ENCODE results near the gene FRG2C. TPM values are rescaled to one million over a fixed set of nuclear protein-coding genes. Genes with fewer than 3 reads are reported as not detected.
"Not testable (repeated sequence)": the region's sequence is repeated elsewhere in the genome, so short reads cannot be mapped to it uniquely, and the experiment has no call there.

The FRG2C gene
- polyA plus RNA-seq, 3 donors, result not detected

DNA sequence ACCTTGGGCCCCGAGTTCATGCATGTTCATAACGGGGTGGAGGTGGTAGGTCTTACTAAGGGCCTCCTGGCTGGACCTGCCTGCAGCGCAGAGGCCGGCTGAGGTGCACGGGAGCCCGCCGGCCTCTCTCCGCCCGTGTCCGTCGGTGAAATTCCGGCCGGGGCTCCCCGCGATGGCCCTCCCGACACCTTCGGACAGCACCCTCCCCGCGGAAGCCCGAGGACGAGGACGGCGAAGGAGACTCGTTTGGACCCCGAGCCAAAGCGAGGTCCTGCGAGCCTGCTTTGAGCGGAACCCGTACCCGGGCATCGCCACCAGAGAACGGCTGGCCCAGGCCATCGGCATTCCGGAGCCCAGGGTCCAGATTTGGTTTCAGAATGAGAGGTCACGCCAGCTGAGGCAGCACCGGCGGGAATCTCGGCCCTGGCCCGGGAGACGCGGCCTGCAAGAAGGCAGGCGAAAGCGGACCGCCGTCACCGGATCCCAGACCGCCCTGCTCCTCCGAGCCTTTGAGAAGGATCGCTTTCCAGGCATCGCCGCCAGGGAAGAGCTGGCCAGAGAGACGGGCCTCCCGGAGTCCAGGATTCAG, 4.7 kb downstream of the FRG2C start:
- Histone ChIP-seq H3K9me3 (replicated peaks in 1 of 2; ENCODE audit: control insufficient read depth in 1 of 2, insufficient read depth in 1 of 2, low read length in 2 of 2) (peaks cover 22 to 43% of the 10 kb centered on the region in 2 donors), H3K4me3 (replicated peaks in 1 of 3; ENCODE audit: low read depth in 2 of 3, low read length in 3 of 3) (peak overlapping the region in 1 of 3 experiments; percentile 1), H3K27me3 (ENCODE audit: control insufficient read depth in 2 of 2, insufficient read depth in 2 of 2, low read length in 2 of 2) (peaks cover 13 to 63% of the 10 kb centered on the region in 2 donors)
- H3K36me3 ChIP-seq (replicated peaks in 1 of 2; ENCODE audit: control insufficient read depth in 1 of 2, insufficient read depth in 2 of 2, low read length in 2 of 2); H3K79me2 ChIP-seq (ENCODE audit: insufficient read depth, low read length); H3K4me2 ChIP-seq (replicated peaks; ENCODE audit: extremely low read depth, low read length, poor library complexity, severe bottlenecking); H3K27ac Mint-ChIP-seq; DNase-seq; H3K9ac ChIP-seq (ENCODE audit: insufficient read depth, low read length, poor library complexity, severe bottlenecking); H3K27ac ChIP-seq (ENCODE audit: low read depth in 1 of 2, low read length in 2 of 2); intact Hi-C loops (cut with micrococcal nuclease); H3K4me1 ChIP-seq (ENCODE audit: control insufficient read depth in 1 of 2, insufficient read depth in 2 of 2, low read length in 2 of 2); H3K4me3 Mint-ChIP-seq; H3K36me3 Mint-ChIP-seq; H2AFZ ChIP-seq (ENCODE audit: insufficient read depth, low read depth, low read length, poor library complexity, severe bottlenecking); H4K20me1 ChIP-seq (ENCODE audit: insufficient read depth, low read length): not testable (repeated sequence)
- H3K27me3 Mint-ChIP-seq (ENCODE audit: low read depth in 3 of 3), result peaks cover 61 to 77% (median 61%) of the 10 kb centered on the region in 3 donors
- H3K4me1 Mint-ChIP-seq, result peaks cover 15% of the 10 kb centered on the region
- 53% methylated on average over 53 of the region's 53 CpGs for WGBS (ENCODE audit: insufficient coverage)
- peaks cover 18 to 55% (median 41%) of the 10 kb centered on the region in 7 donors for H3K9me3 Mint-ChIP-seq

DNA sequence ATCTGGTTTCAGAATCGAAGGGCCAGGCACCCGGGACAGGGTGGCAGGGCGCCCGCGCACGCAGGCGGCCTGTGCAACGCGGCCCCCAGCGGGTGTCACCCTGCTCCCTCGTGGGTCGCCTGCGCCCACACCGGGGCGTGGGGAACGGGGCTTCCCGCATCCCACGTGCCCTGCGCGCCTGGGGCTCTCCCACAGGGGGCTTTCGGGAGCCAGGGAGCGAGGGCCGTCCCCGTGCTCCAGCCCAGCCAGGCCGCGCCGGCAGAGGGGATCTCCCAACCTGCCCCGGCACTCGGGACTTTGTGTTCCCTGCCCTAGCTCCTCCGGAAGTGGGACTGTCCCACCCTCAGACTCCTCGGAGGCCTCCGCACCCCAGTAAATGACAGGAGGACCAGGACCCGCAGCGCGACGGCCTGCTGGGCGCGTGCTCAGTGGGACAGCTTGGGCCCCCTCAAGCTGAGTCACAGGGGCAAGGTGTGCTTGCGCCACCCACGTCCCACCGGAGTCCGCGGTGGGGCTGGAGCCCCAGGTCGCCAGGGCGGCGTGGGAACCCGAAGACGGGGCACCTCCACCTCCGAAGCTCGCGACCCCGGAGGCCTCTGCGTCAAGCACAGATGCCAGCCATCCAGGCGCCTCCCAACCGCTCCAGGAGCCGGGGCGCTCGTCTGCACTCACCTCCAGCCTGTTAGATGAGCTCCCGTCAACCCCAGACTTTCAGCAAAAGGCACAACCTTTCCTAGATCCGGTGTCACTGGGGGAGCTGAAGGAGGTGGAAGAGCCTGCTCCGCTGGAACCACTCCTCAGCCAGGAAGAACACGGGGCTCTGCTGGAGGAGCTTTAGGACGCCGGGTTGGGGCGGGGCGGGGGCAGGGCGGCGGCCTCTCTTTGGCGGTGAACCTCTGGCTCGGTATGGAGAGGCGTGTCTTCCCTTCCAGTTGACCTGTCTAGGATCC, 5.5 kb downstream of the FRG2C start:
- H2AFZ ChIP-seq (ENCODE audit: insufficient read depth, low read depth, low read length, poor library complexity, severe bottlenecking); H3K36me3 ChIP-seq (replicated peaks in 1 of 2; ENCODE audit: control insufficient read depth in 1 of 2, insufficient read depth in 2 of 2, low read length in 2 of 2); H3K27ac ChIP-seq (ENCODE audit: low read depth in 1 of 2, low read length in 2 of 2); H3K9ac ChIP-seq (ENCODE audit: insufficient read depth, low read length, poor library complexity, severe bottlenecking); H3K27ac Mint-ChIP-seq; H3K36me3 Mint-ChIP-seq; H4K20me1 ChIP-seq (ENCODE audit: insufficient read depth, low read length); intact Hi-C loops (cut with micrococcal nuclease); H3K4me1 ChIP-seq (ENCODE audit: control insufficient read depth in 1 of 2, insufficient read depth in 2 of 2, low read length in 2 of 2); H3K79me2 ChIP-seq (ENCODE audit: insufficient read depth, low read length); H3K4me2 ChIP-seq (replicated peaks; ENCODE audit: extremely low read depth, low read length, poor library complexity, severe bottlenecking): not testable (repeated sequence)
- Mint-ChIP-seq H3K4me1 (peaks cover 15% of the 10 kb centered on the region), H3K9me3 (peaks cover 18 to 60% (median 41%) of the 10 kb centered on the region in 7 donors), H3K4me3 (peak overlapping the region in 1 of 2 donors; percentile 78), H3K27me3 (ENCODE audit: low read depth in 3 of 3) (peaks cover 57 to 82% (median 57%) of the 10 kb centered on the region in 3 donors)
- peaks cover 26 to 43% of the 10 kb centered on the region in 2 donors for H3K9me3 ChIP-seq (replicated peaks in 1 of 2; ENCODE audit: control insufficient read depth in 1 of 2, insufficient read depth in 1 of 2, low read length in 2 of 2)
- 27% methylated on average over 70 of the region's 71 CpGs for WGBS (ENCODE audit: insufficient coverage)
- DNase-seq, result peak in 1 of 3 donors; percentile 14
- H3K27me3 ChIP-seq (ENCODE audit: control insufficient read depth in 2 of 2, insufficient read depth in 2 of 2, low read length in 2 of 2), result peaks cover 13 to 68% of the 10 kb centered on the region in 2 donors
- peak overlapping the region in 1 of 3 experiments; percentile 1 for H3K4me3 ChIP-seq (replicated peaks in 1 of 3; ENCODE audit: low read depth in 2 of 3, low read length in 3 of 3)

DNA sequence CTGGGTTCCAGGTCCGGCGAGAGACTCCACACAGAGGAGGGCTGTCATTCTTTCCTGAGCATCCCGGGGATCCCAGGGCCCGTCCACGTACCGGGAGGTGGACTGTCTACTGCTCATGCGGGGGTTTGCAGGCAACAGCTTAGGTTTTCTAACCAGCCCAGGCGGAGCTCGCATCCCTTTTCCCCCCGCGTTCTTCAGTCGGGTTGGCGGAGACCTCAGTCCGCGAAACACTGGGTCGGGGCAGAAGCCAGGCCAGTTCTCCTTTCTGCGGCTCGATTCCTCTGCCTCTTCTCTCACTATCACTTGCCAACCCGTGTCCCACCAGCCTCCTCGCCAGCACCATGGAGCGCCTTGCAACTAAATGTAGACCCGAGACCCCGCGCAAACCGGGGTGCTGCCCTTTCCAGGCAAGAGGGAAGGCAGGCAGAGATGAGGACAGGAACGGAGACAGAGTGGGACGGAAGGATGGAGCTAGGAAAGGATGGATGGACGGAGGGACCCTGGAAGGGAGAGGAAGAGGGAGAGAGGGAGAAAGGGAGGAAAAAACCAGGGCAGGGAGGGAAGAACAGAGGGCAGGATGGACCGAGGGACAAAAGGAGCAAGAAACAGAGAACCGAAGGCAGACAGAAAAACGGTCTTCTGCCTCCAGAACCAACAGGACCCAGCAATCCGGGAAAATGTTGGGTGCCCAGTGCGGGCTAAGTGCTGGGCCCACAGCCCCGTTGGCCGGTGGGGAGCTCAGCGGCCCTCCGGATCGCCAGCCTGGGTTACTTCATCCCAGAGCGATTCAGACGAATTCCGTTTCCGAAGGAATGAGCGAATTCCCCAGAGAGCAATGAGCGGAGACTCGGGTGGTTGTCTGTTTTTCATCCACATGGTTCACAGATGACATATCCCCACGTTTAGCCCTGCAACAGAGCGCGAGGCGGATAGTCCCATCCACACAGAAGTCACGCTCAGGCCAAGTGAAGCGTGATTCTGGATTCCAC, 6.5 kb downstream of the FRG2C start:
- H3K27ac Mint-ChIP-seq; H2AFZ ChIP-seq (ENCODE audit: insufficient read depth, low read depth, low read length, poor library complexity, severe bottlenecking); H3K4me2 ChIP-seq (replicated peaks; ENCODE audit: extremely low read depth, low read length, poor library complexity, severe bottlenecking); intact Hi-C loops (cut with micrococcal nuclease); H3K4me3 ChIP-seq (replicated peaks in 1 of 3; ENCODE audit: low read depth in 2 of 3, low read length in 3 of 3); H3K36me3 ChIP-seq (replicated peaks in 1 of 2; ENCODE audit: control insufficient read depth in 1 of 2, insufficient read depth in 2 of 2, low read length in 2 of 2); H3K4me1 ChIP-seq (ENCODE audit: control insufficient read depth in 1 of 2, insufficient read depth in 2 of 2, low read length in 2 of 2); H3K9ac ChIP-seq (ENCODE audit: insufficient read depth, low read length, poor library complexity, severe bottlenecking); H3K79me2 ChIP-seq (ENCODE audit: insufficient read depth, low read length); H3K27ac ChIP-seq (ENCODE audit: low read depth in 1 of 2, low read length in 2 of 2); H4K20me1 ChIP-seq (ENCODE audit: insufficient read depth, low read length); H3K36me3 Mint-ChIP-seq: not testable (repeated sequence)
- H3K9me3 Mint-ChIP-seq, result peaks cover 18 to 61% (median 44%) of the 10 kb centered on the region in 7 donors
- peak; percentile 59 to 75 (median 63) for DNase-seq
- peaks cover 33 to 42% of the 10 kb centered on the region in 2 donors for H3K9me3 ChIP-seq (replicated peaks in 1 of 2; ENCODE audit: control insufficient read depth in 1 of 2, insufficient read depth in 1 of 2, low read length in 2 of 2)
- peaks cover 13 to 71% of the 10 kb centered on the region in 2 donors for H3K27me3 ChIP-seq (ENCODE audit: control insufficient read depth in 2 of 2, insufficient read depth in 2 of 2, low read length in 2 of 2)
- peaks cover 51 to 73% (median 55%) of the 10 kb centered on the region in 3 donors for H3K27me3 Mint-ChIP-seq (ENCODE audit: low read depth in 3 of 3)
- peaks cover 15% of the 10 kb centered on the region for H3K4me1 Mint-ChIP-seq
- 10% methylated on average over 50 of the region's 51 CpGs for WGBS (ENCODE audit: insufficient coverage)
- peak overlapping the region in 1 of 2 donors; percentile 78 for H3K4me3 Mint-ChIP-seq
